ENCODE measurements around the gene CHMP2B.
"Not testable (repeated sequence)": the region's sequence is repeated elsewhere in the genome, so short reads cannot be mapped to it uniquely, and the experiment has no call there.

The CHMP2B gene

GRCh38 chr3:87233805-87234204 is 6.7 kb downstream of the CHMP2B start:
- Mint-ChIP-seq H3K4me3 (no peak overlapping the region), H3K27me3 (ENCODE audit: low read depth, poor library complexity) (no peaks in the 10 kb centered on the region), H3K4me1 (peaks cover 17% of the 10 kb centered on the region), H3K9me3 (peaks cover 3% of the 10 kb centered on the region), H3K27ac (no peak overlapping the region), H3K36me3 (ENCODE audit: low read depth) (peaks cover 45% of the 10 kb centered on the region)
- no peak for TF ChIP-seq CTCF (IDR thresholded peaks at IDR 0.05)
- no peak for DNase-seq

GRCh38 chr3:87236093-87236492 is 9.0 kb downstream of the CHMP2B start:
- Mint-ChIP-seq H3K27ac (no peak overlapping the region), H3K36me3 (ENCODE audit: low read depth) (peaks cover 45% of the 10 kb centered on the region), H3K4me3 (no peak overlapping the region), H3K4me1 (no peaks in the 10 kb centered on the region), H3K27me3 (ENCODE audit: low read depth, poor library complexity) (no peaks in the 10 kb centered on the region), H3K9me3 (peaks cover 3% of the 10 kb centered on the region)
- DNase-seq, result no peak
- TF ChIP-seq CTCF (IDR thresholded peaks at IDR 0.05), result no peak

GRCh38 chr3:87246662-87247429 is 19.7 kb downstream of the CHMP2B start:
- Mint-ChIP-seq H3K9me3 (no peaks in the 10 kb centered on the region), H3K4me1 (no peaks in the 10 kb centered on the region), H3K27ac (no peak overlapping the region), H3K36me3 (ENCODE audit: low read depth) (peaks cover 32% of the 10 kb centered on the region), H3K4me3 (no peak overlapping the region), H3K27me3 (ENCODE audit: low read depth, poor library complexity) (no peaks in the 10 kb centered on the region)
- TF ChIP-seq CTCF (IDR thresholded peaks at IDR 0.05), result no peak
- no peak for DNase-seq

- no peak overlapping the region for H3K4me3 Mint-ChIP-seq
- H3K36me3 Mint-ChIP-seq (ENCODE audit: low read depth), result peaks cover 32% of the 10 kb centered on the region
- no peaks in the 10 kb centered on the region for H3K4me1 Mint-ChIP-seq
- H3K9me3 Mint-ChIP-seq, result no peaks in the 10 kb centered on the region
- DNase-seq, result no peak
- no peak overlapping the region for H3K27ac Mint-ChIP-seq
- no peak for TF ChIP-seq CTCF (IDR thresholded peaks at IDR 0.05)
- H3K27me3 Mint-ChIP-seq (ENCODE audit: low read depth, poor library complexity), result no peaks in the 10 kb centered on the region
Measured at GRCh38 chr3:87247430-87247773, 20.3 kb downstream of the CHMP2B start.

GRCh38 chr3:87248231-87248630 is 21.1 kb downstream of the CHMP2B start:
- H3K4me3 Mint-ChIP-seq; H3K4me1 Mint-ChIP-seq; DNase-seq; H3K27me3 Mint-ChIP-seq (ENCODE audit: low read depth, poor library complexity); H3K27ac Mint-ChIP-seq; H3K9me3 Mint-ChIP-seq: not testable (repeated sequence)
- peaks cover 32% of the 10 kb centered on the region for H3K36me3 Mint-ChIP-seq (ENCODE audit: low read depth)

GRCh38 chr3:87248831-87249230 is 21.7 kb downstream of the CHMP2B start:
- peaks cover 37% of the 10 kb centered on the region for H3K36me3 Mint-ChIP-seq (ENCODE audit: low read depth)
- no peak for DNase-seq
- no peaks in the 10 kb centered on the region for H3K9me3 Mint-ChIP-seq
- no peak for TF ChIP-seq CTCF (IDR thresholded peaks at IDR 0.05)
- no peak overlapping the region for H3K4me3 Mint-ChIP-seq
- no peaks in the 10 kb centered on the region for H3K4me1 Mint-ChIP-seq
- no peak overlapping the region for H3K27ac Mint-ChIP-seq
- no peaks in the 10 kb centered on the region for H3K27me3 Mint-ChIP-seq (ENCODE audit: low read depth, poor library complexity)
